ENCODE results near the gene SIL1.
"Not testable (repeated sequence)": the region's sequence is repeated elsewhere in the genome, so short reads cannot be mapped to it uniquely, and the experiment has no call there.

The SIL1 gene

DNA sequence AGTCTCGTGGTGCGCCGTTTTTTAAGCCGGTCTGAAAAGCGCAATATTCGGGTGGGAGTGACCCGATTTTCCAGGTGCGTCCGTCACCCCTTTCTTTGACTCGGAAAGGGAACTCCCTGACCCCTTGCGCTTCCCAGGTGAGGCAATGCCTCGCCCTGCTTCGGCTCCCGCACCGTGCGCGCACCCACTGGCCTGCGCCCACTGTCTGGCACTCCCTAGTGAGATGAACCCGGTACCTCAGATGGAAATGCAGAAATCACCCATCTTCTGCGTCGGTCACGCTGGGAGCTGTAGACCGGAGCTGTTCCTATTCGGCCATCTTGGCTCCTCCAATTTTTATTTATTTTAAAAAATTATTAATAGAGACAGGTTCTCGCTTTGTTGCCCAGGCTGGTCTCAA lies 187.0 kb downstream of the SIL1 start:
- H3K9me3 ChIP-seq; in situ Hi-C loops (cut with MboI; ENCODE audit: low sequenced_read_pairs); H3K36me3 ChIP-seq (replicated peaks); H3K27me3 ChIP-seq (ENCODE audit: low read depth); DNase-seq (ENCODE audit: low spot score in 2 of 2); H3K4me3 ChIP-seq; H3K4me1 ChIP-seq: not testable (repeated sequence)

DNA sequence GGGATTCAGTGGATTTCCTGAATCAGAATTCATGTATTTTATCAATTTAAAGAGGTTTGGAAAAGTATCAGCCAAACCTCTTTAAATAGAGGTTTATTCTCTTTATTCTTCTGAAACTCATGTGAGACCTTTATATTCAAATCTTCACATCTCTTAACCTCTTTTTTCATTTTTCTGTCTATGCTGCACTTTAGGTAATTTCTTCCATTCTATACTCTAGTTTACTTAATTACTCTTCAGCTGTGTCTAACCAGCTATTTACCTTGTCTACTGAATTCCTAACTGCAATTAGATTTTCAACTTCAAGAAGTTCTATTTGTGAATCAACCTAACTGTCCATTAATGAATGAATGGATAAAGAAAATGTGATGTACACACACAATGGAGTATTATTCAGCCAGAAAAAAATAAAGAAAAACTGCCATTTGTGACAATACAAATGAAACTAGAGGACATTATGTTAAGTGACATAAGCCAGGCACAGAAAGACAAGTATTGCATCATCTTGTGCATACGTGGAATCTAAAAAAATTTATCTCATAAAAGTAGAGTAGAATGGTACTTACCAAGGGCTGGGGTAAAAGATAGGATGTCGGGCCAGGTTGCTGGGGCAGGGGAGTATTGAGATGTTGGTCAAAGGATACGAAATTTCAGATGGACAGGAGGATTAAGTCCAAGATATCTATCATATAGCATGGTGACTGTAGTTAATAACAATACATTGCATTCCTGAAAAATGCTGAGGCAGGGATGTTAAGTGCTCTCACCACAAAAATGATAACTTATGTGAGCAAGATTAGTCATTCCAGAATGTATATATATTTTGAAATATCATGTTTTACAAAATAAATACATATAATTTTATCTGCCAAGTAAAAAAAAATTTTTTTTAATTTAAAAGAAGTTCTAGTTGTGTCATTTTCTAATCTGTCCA lies 193.5 kb downstream of the SIL1 start:
- no peak for DNase-seq (ENCODE audit: low spot score in 2 of 2)
- no peaks in the 10 kb centered on the region for H3K9me3 ChIP-seq
- in situ Hi-C loops (cut with MboI; ENCODE audit: low sequenced_read_pairs): no loop called here
- H3K36me3 ChIP-seq (replicated peaks): no peaks in the 10 kb centered on the region
- no peaks in the 10 kb centered on the region for H3K27me3 ChIP-seq (ENCODE audit: low read depth)
- no peaks in the 10 kb centered on the region for H3K4me1 ChIP-seq
- no peak overlapping the region for H3K4me3 ChIP-seq

DNA sequence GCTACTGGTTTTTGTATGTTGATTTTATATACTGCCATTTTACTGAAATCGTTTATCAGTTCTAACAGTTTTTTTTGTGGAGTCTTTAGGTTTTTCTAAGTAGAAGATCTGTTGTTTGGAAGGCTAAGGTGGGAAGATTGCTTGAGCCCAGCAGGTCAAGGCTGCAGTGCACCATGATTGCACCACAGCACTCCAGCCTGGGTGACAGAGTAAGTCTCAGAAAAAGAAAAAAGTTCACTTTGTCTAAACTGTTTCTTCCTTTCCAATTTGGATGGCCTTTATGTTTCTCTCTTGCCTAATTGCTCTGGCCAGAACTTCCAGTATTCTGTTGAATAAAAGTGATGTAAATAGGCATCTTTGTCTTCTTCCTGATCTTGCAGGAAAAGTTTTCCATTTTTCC lies 198.5 kb downstream of the SIL1 start:
- H3K4me3 ChIP-seq: no peak overlapping the region
- H3K27me3 ChIP-seq (ENCODE audit: low read depth): no peaks in the 10 kb centered on the region
- no peaks in the 10 kb centered on the region for H3K36me3 ChIP-seq (replicated peaks)
- H3K9me3 ChIP-seq: no peaks in the 10 kb centered on the region
- in situ Hi-C loops (cut with MboI; ENCODE audit: low sequenced_read_pairs): no loop called here
- H3K4me1 ChIP-seq: no peaks in the 10 kb centered on the region
- no peak for DNase-seq (ENCODE audit: low spot score in 2 of 2)

DNA sequence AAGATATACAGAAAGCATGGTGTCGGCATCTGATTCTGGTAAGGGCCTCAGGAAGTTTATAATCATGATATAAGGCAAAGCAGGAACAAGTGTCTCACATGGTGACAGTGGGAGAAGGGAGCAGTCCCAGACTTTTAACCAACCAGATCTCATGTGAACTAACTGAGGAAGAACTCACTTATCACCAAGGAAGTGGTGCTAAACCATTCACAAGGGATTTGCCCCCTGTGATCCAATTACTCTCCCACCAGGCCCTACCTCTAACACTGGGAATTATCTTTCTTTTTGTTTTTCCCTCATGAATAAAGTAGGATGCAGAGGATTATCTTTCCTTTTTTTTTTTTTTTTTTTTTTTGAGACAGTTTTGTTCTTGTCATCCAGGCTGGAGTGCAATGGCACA lies 199.6 kb downstream of the SIL1 start:
- Histone ChIP-seq H3K4me3 (no peak overlapping the region), H3K4me1 (no peaks in the 10 kb centered on the region), H3K9me3 (no peaks in the 10 kb centered on the region), H3K36me3 (replicated peaks) (no peaks in the 10 kb centered on the region), H3K27me3 (ENCODE audit: low read depth) (no peaks in the 10 kb centered on the region)
- no peak for DNase-seq (ENCODE audit: low spot score in 2 of 2)
- in situ Hi-C loops (cut with MboI; ENCODE audit: low sequenced_read_pairs): no loop called here

DNA sequence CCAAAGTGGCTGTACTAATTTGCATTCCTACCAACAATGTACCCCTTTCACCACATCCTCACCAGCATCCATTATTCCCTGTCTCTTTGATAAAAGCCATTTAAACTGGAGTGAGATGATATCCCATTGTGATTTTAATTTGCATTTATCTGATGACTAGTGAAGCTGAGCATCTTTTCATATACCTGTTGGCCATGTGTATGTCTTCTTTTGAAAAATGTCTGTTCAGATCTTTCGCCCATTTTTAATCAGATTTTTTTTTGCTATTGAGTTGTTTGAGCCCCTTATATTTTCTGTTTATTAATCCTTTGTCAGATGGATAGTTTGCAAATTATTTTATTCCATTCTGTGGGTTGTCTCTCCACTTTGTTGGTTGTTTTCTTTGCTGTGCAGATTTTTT lies 202.0 kb downstream of the SIL1 start:
- Histone ChIP-seq H3K36me3 (replicated peaks) (no peaks in the 10 kb centered on the region), H3K4me1 (no peaks in the 10 kb centered on the region), H3K27me3 (ENCODE audit: low read depth) (no peaks in the 10 kb centered on the region), H3K4me3 (no peak overlapping the region), H3K9me3 (no peaks in the 10 kb centered on the region)
- in situ Hi-C loops (cut with MboI; ENCODE audit: low sequenced_read_pairs): no loop called here
- no peak for DNase-seq (ENCODE audit: low spot score in 2 of 2)

DNA sequence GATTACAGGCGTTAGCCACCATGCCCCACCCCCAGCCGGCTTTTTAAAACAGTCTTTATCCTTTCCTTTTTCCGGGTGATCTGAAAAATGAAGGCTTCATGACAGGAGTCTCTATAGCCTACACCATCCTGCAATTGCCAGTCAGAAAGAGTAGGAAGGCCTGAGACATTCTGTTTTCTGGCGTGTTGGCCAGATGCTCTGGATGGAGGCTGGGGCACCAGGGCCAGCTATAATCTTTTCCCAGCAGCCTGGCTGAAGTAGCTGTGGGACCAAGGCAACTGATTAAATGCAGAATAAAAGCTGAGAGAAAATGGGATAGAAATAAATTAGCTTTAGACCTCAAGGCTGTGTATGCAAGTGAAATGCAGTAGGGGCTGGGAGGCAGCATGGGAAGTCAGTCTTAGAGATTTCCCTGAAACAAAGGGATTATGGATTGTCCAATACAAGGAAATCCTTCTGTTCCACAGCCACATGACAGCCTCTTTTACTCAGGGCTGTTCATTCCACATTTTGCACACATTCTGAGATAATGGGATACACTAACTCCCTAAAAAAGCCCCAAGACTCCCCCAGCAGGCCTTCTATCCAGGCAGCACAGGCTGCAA lies 207.1 kb downstream of the SIL1 start:
- in situ Hi-C loops (cut with MboI; ENCODE audit: low sequenced_read_pairs): no loop called here
- H3K4me1 ChIP-seq: no peaks in the 10 kb centered on the region
- no peak for DNase-seq (ENCODE audit: low spot score in 2 of 2)
- no peaks in the 10 kb centered on the region for H3K36me3 ChIP-seq (replicated peaks)
- no peak overlapping the region for H3K4me3 ChIP-seq
- H3K9me3 ChIP-seq: no peaks in the 10 kb centered on the region
- H3K27me3 ChIP-seq (ENCODE audit: low read depth): no peaks in the 10 kb centered on the region

DNA sequence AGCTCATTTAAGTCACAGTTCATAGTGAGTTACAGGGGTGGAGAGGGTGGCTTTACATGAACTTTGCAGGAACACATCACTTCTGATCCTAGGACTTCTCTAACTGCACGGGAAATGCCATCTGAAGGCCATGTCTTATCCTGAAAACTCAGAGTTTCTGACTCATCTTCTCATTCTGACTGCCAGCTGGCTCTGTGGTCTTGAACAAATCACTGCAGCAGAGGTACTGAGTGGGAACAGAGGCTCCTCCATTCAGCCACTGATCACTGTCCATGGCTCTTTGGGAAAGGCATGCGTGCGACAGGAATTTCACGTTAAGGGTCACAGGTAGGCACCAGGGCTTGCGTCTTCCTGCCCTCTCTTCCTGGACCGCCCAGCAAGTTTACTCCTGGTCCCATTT lies 208.4 kb downstream of the SIL1 start:
- H3K4me3 ChIP-seq: no peak overlapping the region
- no peaks in the 10 kb centered on the region for H3K4me1 ChIP-seq
- H3K36me3 ChIP-seq (replicated peaks): no peaks in the 10 kb centered on the region
- H3K27me3 ChIP-seq (ENCODE audit: low read depth): no peaks in the 10 kb centered on the region
- no peaks in the 10 kb centered on the region for H3K9me3 ChIP-seq
- in situ Hi-C loops (cut with MboI; ENCODE audit: low sequenced_read_pairs): no loop called here
- DNase-seq (ENCODE audit: low spot score in 2 of 2): no peak

DNA sequence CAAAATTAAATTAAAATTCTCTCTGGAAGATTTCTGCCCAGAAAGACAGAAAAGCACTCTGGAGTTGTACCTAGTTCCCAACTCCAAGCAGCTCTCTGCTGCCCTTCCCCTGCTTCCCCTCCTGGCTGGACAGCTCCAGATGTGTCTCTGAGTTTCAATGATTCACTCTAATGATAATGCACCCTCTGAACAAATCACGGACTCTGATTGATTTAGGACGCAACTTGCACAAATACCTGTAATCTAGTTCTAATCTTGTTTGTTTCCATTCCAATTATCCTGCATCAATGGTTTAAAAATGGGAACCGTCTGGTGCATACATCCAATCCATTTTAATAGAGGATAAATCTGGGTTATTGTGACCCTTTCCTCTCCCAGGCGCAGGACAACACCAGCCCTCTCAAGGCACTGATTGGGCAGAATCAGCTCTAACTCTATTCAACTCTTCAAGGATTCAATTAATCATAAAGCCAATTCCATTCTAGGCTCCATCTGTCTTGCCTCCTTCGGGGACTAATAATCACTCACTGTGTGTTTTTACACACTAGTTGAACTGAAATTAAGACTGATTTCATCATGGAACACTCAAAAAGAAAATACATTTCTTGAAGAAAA lies 211.9 kb downstream of the SIL1 start:
- Histone ChIP-seq H3K9me3 (no peaks in the 10 kb centered on the region), H3K4me3 (no peak overlapping the region), H3K36me3 (replicated peaks) (no peaks in the 10 kb centered on the region), H3K4me1 (no peaks in the 10 kb centered on the region), H3K27me3 (ENCODE audit: low read depth) (no peaks in the 10 kb centered on the region)
- in situ Hi-C loops (cut with MboI; ENCODE audit: low sequenced_read_pairs): no loop called here
- DNase-seq (ENCODE audit: low spot score in 2 of 2): no peak

DNA sequence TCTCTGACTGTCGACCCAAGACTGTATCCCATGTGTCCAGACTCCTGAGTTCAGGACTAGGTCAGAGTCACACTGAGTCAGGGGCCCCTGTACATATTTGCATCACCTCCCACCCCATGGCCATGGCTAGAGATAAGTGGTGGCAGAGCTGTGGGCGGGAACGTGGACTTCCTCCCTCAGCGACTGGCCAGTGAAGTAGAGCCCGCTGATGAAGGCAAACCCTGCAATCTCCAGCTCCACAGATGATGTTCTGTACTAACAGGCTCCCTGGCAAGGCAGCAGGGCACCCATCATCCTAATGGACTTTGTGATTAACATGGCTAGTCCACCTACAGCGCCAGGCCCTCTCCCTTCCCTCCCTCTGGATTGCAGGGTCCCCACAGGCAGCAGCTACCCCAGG lies 212.5 kb downstream of the SIL1 start:
- H3K4me1 ChIP-seq: no peaks in the 10 kb centered on the region
- H3K9me3 ChIP-seq: no peaks in the 10 kb centered on the region
- H3K36me3 ChIP-seq (replicated peaks): no peaks in the 10 kb centered on the region
- no peak overlapping the region for H3K4me3 ChIP-seq
- DNase-seq (ENCODE audit: low spot score in 2 of 2): no peak
- in situ Hi-C loops (cut with MboI; ENCODE audit: low sequenced_read_pairs): no loop called here
- H3K27me3 ChIP-seq (ENCODE audit: low read depth): no peaks in the 10 kb centered on the region

DNA sequence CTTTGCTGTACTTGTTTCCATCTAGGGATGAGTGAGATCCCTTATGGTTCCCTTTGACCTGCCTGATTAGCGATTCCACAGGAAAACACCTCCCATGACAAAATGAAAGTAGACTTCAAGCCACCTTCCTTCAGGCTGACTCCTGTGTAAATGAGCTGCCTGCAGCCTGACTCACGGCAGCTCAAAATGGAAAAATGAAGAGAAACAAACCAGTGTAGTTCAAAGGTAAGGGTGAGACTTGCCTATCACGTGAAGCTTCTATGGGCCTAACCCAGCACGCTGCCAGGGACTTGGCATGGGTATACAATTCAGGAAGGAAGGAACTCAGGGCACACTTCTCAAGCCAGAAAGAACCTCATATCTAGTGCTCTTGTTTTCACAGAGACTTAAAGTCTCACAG lies 212.9 kb downstream of the SIL1 start:
- Histone ChIP-seq H3K4me1 (no peaks in the 10 kb centered on the region), H3K4me3 (no peak overlapping the region), H3K27me3 (ENCODE audit: low read depth) (no peaks in the 10 kb centered on the region), H3K9me3 (no peaks in the 10 kb centered on the region), H3K36me3 (replicated peaks) (no peaks in the 10 kb centered on the region)
- DNase-seq (ENCODE audit: low spot score in 2 of 2): no peak
- in situ Hi-C loops (cut with MboI; ENCODE audit: low sequenced_read_pairs): no loop called here

DNA sequence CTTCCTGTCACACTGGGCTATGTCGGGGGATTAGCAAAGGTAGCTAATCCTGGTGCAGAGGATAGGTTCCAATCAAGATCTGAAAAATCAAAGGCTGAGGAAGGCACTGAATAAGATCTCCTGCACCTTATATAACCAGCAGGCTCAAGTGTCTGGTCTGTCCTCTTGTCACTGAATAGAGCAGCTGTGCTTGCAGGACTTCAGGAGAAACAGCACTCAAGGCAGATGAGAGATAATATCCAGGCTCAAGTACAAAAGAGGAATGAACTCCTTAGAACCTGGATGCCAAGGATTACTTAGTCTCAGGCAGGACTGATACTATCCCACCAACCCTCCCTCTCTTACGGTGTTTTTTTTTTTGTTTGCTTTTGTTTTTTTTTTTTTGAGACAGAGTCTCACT lies 214.2 kb downstream of the SIL1 start:
- in situ Hi-C loops (cut with MboI; ENCODE audit: low sequenced_read_pairs): no loop called here
- Histone ChIP-seq H3K4me3 (no peak overlapping the region), H3K9me3 (no peaks in the 10 kb centered on the region), H3K4me1 (no peaks in the 10 kb centered on the region), H3K36me3 (replicated peaks) (no peaks in the 10 kb centered on the region), H3K27me3 (ENCODE audit: low read depth) (no peaks in the 10 kb centered on the region)
- no peak for DNase-seq (ENCODE audit: low spot score in 2 of 2)

DNA sequence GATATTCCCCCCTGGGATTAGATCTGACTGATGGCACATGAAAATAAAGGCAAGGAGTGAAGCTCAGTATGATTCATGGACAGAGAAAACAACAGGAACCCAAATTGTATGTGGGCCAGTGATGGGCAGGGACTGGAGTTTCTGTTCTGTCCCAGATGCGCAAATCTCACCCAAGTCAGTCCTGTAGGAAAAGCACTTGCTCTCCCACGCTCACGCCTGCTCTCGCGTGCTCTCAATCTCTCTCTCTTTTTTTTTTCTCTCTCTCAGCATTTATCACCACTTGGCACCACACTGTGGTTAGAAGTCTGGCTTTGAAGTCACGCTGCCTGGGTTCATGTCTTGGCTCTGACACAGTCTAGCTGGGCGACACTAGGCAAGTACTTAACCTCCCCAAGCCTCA lies 216.6 kb downstream of the SIL1 start:
- no peak for DNase-seq (ENCODE audit: low spot score in 2 of 2)
- H3K9me3 ChIP-seq: no peaks in the 10 kb centered on the region
- in situ Hi-C loops (cut with MboI; ENCODE audit: low sequenced_read_pairs): no loop called here
- no peak overlapping the region for H3K4me3 ChIP-seq
- H3K36me3 ChIP-seq (replicated peaks): no peaks in the 10 kb centered on the region
- H3K4me1 ChIP-seq: no peaks in the 10 kb centered on the region
- no peaks in the 10 kb centered on the region for H3K27me3 ChIP-seq (ENCODE audit: low read depth)

DNA sequence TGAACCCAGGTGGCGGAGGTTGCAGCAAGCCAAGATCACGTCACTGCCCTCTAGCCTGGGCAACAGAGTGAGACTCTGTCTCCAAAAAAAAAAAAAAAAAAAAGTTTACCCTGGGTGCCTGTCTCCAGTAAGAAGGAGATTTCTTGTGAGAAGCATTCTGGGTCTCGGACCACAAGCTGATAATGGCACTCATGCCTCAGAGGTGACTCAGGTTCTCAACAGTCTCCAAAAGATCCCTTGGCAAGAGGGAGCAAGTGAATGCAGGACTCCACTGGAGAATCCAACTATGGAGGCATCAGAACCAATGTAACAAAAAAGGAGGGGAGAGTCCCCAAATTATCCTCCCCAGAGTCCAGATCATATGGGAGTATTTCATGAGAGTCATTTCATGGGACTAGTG lies 217.0 kb downstream of the SIL1 start:
- no peak for DNase-seq (ENCODE audit: low spot score in 2 of 2)
- in situ Hi-C loops (cut with MboI; ENCODE audit: low sequenced_read_pairs): no loop called here
- no peak overlapping the region for H3K4me3 ChIP-seq

DNA sequence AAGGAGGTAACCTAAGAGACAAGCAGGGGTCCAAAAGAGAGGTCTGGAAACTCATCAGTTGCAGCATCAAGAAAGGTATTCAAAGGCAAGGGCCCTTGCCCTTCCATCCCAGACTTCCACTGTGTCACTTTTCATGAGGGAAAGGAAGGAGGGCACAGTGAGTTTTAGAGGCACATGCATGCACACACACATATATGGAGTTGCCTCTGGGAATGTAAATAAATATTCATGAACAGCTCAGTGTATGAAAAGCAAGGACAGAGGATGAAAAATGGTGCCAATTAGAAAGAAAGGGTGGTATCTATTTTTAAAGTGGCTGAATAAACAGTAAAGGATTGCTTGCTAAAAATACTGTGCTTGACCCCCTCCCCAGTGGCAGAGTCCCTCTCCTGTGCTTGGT lies 217.7 kb downstream of the SIL1 start:
- Histone ChIP-seq H3K9me3 (no peaks in the 10 kb centered on the region), H3K4me1 (no peaks in the 10 kb centered on the region), H3K27me3 (ENCODE audit: low read depth) (no peaks in the 10 kb centered on the region), H3K4me3 (no peak overlapping the region), H3K36me3 (replicated peaks) (no peaks in the 10 kb centered on the region)
- in situ Hi-C loops (cut with MboI; ENCODE audit: low sequenced_read_pairs): no loop called here
- DNase-seq (ENCODE audit: low spot score in 2 of 2): no peak

More for the DNA sequence above, 217.0 kb downstream of the SIL1 start:
- H3K27me3 ChIP-seq (ENCODE audit: low read depth): no peaks in the 10 kb centered on the region
- no peaks in the 10 kb centered on the region for H3K9me3 ChIP-seq
- H3K4me1 ChIP-seq: no peaks in the 10 kb centered on the region
- no peaks in the 10 kb centered on the region for H3K36me3 ChIP-seq (replicated peaks)

Measured in HAP-1 (cell line).